G401 (cell line): ENCODE results near the gene FLYWCH2. TPM values are rescaled to one million over a fixed set of nuclear protein-coding genes. Genes with fewer than 3 reads are reported as not detected.
"Not testable (repeated sequence)": the region's sequence is repeated elsewhere in the genome, so short reads cannot be mapped to it uniquely, and the experiment has no call there.

ENCODE experiments used
- DNase-seq: peaks from one replicate; pipeline ENCODE4 v3.0.0-alpha.2; 2015; ENCODE audit warnings: low spot score
- in situ Hi-C: cut with HindIII; loops from 2 replicates; pipeline ENCODE4 v1.10.0; 2016; ENCODE audit warnings: low sequenced_read_pairs, mixed read lengths
- total RNA-seq: library from RNA; depleted of rRNA; stranded (reverse); fragments of >200 nt; shearing (Covaris generic); gene quantifications from 2 replicates; pipeline ENCODE4 v1.2.3, GENCODE V29; 2014

Gene FLYWCH2
- total RNA-seq, 1 experiment from 2014 or later, result 91.6 TPM

- peak; percentile 100 for DNase-seq
- in situ Hi-C loops, result no loop called here
These were observed 22.4 kb downstream of the FLYWCH2 start for GRCh38 chr16:2905241-2905987.

GRCh38 chr16:2905988-2906387 is 23.0 kb downstream of the FLYWCH2 start:
- in situ Hi-C loops, result no loop called here
- no peak for DNase-seq

- in situ Hi-C loops, result not testable (repeated sequence)
- peak; percentile 74 for DNase-seq
These were observed 24.2 kb downstream of the FLYWCH2 start for GRCh38 chr16:2907084-2907753.

- DNase-seq, result no peak
- in situ Hi-C loops, result no loop called here
These were observed 27.5 kb downstream of the FLYWCH2 start for GRCh38 chr16:2910441-2910969.

- in situ Hi-C loops, result no loop called here
- DNase-seq, result peak; percentile 98
These were observed 28.8 kb downstream of the FLYWCH2 start, which contains the start of gene FLYWCH1 for GRCh38 chr16:2911638-2912329. TSS of gene FLYWCH1 (plus strand) at chr16:2911931. CDS start at chr16:2929686, 17,755 bp downstream.

GRCh38 chr16:2912330-2913199 is 29.6 kb downstream of the FLYWCH2 start:
- peak; percentile 55 for DNase-seq

GRCh38 chr16:2913603-2914002 is 30.6 kb downstream of the FLYWCH2 start:
- no peak for DNase-seq
- in situ Hi-C loops, result no loop called here

More at GRCh38 chr16:2912330-2913199, 29.6 kb downstream of the FLYWCH2 start:
- in situ Hi-C loops, result no loop called here

GRCh38 chr16:2914233-2914632 is 31.2 kb downstream of the FLYWCH2 start:
- no peak for DNase-seq
- in situ Hi-C loops, result no loop called here

- in situ Hi-C loops, result no loop called here
- no peak for DNase-seq
These were observed 32.3 kb downstream of the FLYWCH2 start for GRCh38 chr16:2915196-2915929.

GRCh38 chr16:2919511-2920255 is 36.7 kb downstream of the FLYWCH2 start:
- in situ Hi-C loops, result no loop called here
- DNase-seq, result peak; percentile 83

GRCh38 chr16:2923481-2923880 is 40.5 kb downstream of the FLYWCH2 start:
- no peak for DNase-seq
- in situ Hi-C loops, result no loop called here

- in situ Hi-C loops, result no loop called here
- DNase-seq, result no peak
These were observed 42.1 kb downstream of the FLYWCH2 start for GRCh38 chr16:2924901-2925755.

GRCh38 chr16:2925951-2926649 is 43.1 kb downstream of the FLYWCH2 start:
- DNase-seq, result no peak
- in situ Hi-C loops, result no loop called here

GRCh38 chr16:2926650-2926999 is 43.6 kb downstream of the FLYWCH2 start:
- DNase-seq, result no peak
- in situ Hi-C loops, result no loop called here

- in situ Hi-C loops, result no loop called here
- DNase-seq, result peak; percentile 90
These were observed 44.1 kb downstream of the FLYWCH2 start for GRCh38 chr16:2927010-2927646.

GRCh38 chr16:2928151-2928550 is 45.1 kb downstream of the FLYWCH2 start:
- DNase-seq, in situ Hi-C loops: not testable (repeated sequence)
